ENCODE measurements around the gene LYPLAL1. TPM values are rescaled to one million over a fixed set of nuclear protein-coding genes. Genes with fewer than 3 reads are reported as not detected.

Gene LYPLAL1
- total RNA-seq, 4 donors from 2014 or later = 16.2 to 25.8 (median 23.7) TPM

DNA sequence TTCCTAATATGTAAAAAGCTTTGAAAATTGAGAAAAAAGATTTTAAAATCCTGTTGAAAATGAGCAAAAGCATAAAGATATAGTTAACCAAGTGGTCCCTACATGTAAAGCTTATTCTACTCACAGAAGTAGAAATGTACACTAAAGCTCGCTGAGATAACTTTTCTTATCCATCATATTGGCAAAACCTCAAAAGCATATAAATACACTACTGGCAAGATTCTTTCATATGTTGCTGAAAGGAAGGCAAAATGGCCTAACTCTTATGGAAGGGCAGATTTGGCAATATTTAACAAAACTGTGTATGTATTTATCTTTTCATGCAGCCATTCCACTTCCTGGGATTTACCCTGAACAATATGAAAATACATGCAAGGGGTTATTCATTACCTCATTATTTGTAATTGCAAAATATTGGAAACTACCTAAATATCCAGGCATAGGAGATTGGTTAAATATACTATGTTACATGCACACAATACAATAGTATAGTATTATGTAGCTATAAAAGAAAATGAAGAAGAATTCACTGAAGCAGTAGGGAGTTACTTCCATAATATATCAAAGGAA is 43.2 kb upstream of the LYPLAL1 start:
- no peak for DNase-seq (ENCODE audit: low spot score in 2 of 2)
- no peak overlapping the region for H3K4me3 ChIP-seq (ENCODE audit: low read depth, poor library complexity, severe bottlenecking)
- TF ChIP-seq, protein P1, sequence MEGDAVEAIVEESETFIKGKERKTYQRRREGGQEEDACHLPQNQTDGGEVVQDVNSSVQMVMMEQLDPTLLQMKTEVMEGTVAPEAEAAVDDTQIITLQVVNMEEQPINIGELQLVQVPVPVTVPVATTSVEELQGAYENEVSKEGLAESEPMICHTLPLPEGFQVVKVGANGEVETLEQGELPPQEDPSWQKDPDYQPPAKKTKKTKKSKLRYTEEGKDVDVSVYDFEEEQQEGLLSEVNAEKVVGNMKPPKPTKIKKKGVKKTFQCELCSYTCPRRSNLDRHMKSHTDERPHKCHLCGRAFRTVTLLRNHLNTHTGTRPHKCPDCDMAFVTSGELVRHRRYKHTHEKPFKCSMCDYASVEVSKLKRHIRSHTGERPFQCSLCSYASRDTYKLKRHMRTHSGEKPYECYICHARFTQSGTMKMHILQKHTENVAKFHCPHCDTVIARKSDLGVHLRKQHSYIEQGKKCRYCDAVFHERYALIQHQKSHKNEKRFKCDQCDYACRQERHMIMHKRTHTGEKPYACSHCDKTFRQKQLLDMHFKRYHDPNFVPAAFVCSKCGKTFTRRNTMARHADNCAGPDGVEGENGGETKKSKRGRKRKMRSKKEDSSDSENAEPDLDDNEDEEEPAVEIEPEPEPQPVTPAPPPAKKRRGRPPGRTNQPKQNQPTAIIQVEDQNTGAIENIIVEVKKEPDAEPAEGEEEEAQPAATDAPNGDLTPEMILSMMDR (IDR thresholded peaks at IDR 0.05) = no peak
- TF ChIP-seq POLR2A (IDR thresholded peaks at IDR 0.05) = no peak
- 88 to 100% methylated on average over 1 of the region's 1 CpG for WGBS, 2 donors
- intact Hi-C loops (cut with DNase I; ENCODE audit: low total_unique reads) = no loop called here

DNA sequence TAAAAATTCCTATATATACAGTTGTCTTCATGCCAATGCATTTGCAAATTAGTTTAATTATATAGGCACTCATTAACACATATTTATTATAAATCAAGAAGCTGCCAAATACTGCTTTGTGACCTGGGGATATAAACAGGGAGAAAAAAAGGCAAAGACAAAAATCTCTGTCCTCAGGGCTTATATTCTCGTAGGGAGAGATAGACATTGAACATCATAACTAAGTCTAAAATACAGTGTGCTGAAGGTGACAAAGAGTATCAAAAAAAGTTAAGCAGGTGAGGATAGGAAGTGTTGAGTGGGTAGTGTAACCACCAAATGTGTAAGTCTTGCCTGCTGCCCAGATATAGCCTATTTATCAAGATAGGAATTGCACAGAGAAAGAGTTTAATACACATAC is 40.7 kb upstream of the LYPLAL1 start:
- no peak for DNase-seq (ENCODE audit: low spot score in 2 of 2)
- WGBS, 2 donors = 68 to 71% methylated on average over 1 of the region's 1 CpG
- TF ChIP-seq, protein P1 (IDR thresholded peaks at IDR 0.05) = no peak
- no peak for TF ChIP-seq POLR2A (IDR thresholded peaks at IDR 0.05)
- intact Hi-C loops (cut with DNase I; ENCODE audit: low total_unique reads) = no loop called here
- no peak overlapping the region for H3K4me3 ChIP-seq (ENCODE audit: low read depth, poor library complexity, severe bottlenecking)

DNA sequence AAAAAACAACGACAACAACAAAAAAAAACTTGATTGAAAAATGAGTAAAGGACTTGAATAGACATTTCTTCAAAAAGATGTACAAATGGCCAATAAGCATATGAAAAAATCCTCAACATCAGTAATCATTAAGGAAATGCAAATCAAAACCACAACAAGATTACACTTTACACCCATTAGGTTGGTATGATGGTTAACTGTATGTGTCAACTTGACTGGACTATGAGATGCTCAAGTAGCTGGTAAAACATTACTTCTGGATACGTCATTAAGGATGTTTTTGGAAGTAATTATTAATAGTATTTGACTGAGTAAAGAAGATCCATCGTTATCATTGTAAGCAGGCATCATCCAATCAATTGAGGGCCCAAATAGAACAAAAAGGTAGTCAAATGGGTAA is 34.9 kb upstream of the LYPLAL1 start:
- no peak for TF ChIP-seq POLR2A (IDR thresholded peaks at IDR 0.05)
- TF ChIP-seq, protein P1 (IDR thresholded peaks at IDR 0.05) = no peak
- no peak for DNase-seq (ENCODE audit: low spot score in 2 of 2)
- intact Hi-C loops (cut with DNase I; ENCODE audit: low total_unique reads) = no loop called here
- H3K4me3 ChIP-seq (ENCODE audit: low read depth, poor library complexity, severe bottlenecking) = no peak overlapping the region
- WGBS, 2 donors = 92 to 94% methylated on average over 3 of the region's 3 CpGs

DNA sequence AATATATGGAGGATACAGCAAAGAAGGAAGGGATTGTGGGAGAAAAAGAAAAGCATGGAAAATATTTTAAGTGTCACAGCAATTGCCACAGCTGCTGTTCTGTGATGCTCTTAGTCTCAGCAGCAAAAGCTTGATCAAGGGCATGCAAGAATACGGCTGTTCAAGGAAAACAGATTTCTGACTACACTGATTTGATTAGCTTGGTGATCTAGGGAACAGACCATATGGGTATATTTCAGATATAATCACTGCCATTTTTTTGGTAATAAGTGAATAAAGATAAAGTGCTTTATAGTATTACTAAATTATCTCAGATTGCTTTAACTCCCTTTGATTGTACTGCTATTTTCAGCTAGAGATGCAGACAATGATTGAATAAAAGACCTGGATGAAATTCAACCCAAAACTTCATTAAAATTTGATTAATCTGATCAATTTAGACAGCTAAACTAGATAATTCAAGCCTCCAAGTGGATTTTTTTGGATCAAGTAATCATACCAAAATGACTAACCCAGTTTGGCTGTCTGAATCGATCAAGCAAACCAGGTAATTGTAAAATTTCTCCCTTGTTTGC is 33.3 kb upstream of the LYPLAL1 start:
- TF ChIP-seq POLR2A (IDR thresholded peaks at IDR 0.05) = no peak
- TF ChIP-seq, protein P1 (IDR thresholded peaks at IDR 0.05) = no peak
- intact Hi-C loops (cut with DNase I; ENCODE audit: low total_unique reads) = no loop called here
- no peak overlapping the region for H3K4me3 ChIP-seq (ENCODE audit: low read depth, poor library complexity, severe bottlenecking)
- no peak for DNase-seq (ENCODE audit: low spot score in 2 of 2)
- WGBS, 2 donors = 38 to 45% methylated on average over 2 of the region's 2 CpGs

DNA sequence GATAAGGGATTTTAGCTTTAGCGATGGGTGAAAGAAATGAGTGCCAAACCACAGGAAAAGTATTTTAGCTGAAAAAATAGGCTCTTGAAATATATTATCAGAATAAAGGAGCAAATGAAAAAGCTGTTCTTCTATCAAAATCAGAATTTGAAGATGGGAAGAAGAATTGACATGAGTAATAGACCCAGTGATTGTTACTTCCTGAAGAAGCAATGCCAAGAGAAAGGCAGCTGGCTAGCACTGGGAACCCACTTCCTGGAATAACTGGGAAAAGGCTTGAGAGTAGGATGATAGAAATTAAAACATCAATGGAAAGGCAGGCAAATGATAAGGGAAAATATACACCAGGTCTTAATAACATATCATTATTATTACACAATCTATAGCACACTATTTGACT is 29.9 kb upstream of the LYPLAL1 start:
- 90 to 96% methylated on average over 1 of the region's 1 CpG for WGBS, 2 donors
- no peak for TF ChIP-seq POLR2A (IDR thresholded peaks at IDR 0.05)
- TF ChIP-seq, protein P1 (IDR thresholded peaks at IDR 0.05) = no peak
- intact Hi-C loops (cut with DNase I; ENCODE audit: low total_unique reads) = no loop called here
- DNase-seq (ENCODE audit: low spot score in 2 of 2) = no peak
- no peak overlapping the region for H3K4me3 ChIP-seq (ENCODE audit: low read depth, poor library complexity, severe bottlenecking)
